ENCODE data around the gene DOK7. TPM values are rescaled to one million over a fixed set of nuclear protein-coding genes. Genes with fewer than 3 reads are reported as not detected.

Gene DOK7
- total RNA-seq, 1 experiment from 2014 or later = 0.26 TPM

GRCh38 chr4:3446631-3447320, 16.3 kb upstream of the DOK7 start:
- H2BK15ac ChIP-seq (ENCODE audit: low read depth, low read length) = no peak overlapping the region
- no peaks in the 10 kb centered on the region; a peak in 1 of 5 replicates for H3K9me3 Mint-ChIP-seq
- H4K20me1 ChIP-seq (ENCODE audit: control insufficient read depth, insufficient read depth, insufficient read length) = no peaks in the 10 kb centered on the region
- no peak overlapping the region for H3K18ac ChIP-seq (ENCODE audit: insufficient read length, low read depth, low read length)
- no peak overlapping the region for H3K27ac Mint-ChIP-seq
- no peak overlapping the region for H3K56ac ChIP-seq (ENCODE audit: insufficient read length, low read depth, low read length)
- no peak overlapping the region for H3K9ac ChIP-seq (ENCODE audit: extremely low read depth, insufficient read length, low read length)
- TF ChIP-seq, protein P1, sequence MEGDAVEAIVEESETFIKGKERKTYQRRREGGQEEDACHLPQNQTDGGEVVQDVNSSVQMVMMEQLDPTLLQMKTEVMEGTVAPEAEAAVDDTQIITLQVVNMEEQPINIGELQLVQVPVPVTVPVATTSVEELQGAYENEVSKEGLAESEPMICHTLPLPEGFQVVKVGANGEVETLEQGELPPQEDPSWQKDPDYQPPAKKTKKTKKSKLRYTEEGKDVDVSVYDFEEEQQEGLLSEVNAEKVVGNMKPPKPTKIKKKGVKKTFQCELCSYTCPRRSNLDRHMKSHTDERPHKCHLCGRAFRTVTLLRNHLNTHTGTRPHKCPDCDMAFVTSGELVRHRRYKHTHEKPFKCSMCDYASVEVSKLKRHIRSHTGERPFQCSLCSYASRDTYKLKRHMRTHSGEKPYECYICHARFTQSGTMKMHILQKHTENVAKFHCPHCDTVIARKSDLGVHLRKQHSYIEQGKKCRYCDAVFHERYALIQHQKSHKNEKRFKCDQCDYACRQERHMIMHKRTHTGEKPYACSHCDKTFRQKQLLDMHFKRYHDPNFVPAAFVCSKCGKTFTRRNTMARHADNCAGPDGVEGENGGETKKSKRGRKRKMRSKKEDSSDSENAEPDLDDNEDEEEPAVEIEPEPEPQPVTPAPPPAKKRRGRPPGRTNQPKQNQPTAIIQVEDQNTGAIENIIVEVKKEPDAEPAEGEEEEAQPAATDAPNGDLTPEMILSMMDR (conservative IDR thresholded peaks at IDR 0.05) = no peak
- H3K79me1 ChIP-seq (ENCODE audit: insufficient read depth, low read depth, low read length, poor library complexity, severe bottlenecking) = no peaks in the 10 kb centered on the region
- H3K9me3 ChIP-seq (ENCODE audit: control insufficient read depth, low read depth, low read length) = no peaks in the 10 kb centered on the region
- no peak overlapping the region for H3K4me3 Mint-ChIP-seq
- H2BK5ac ChIP-seq (ENCODE audit: insufficient read length, low read length) = no peak overlapping the region
- no peaks in the 10 kb centered on the region for H3K4me1 Mint-ChIP-seq
- H3K4me2 ChIP-seq (ENCODE audit: insufficient read depth, insufficient read length, low read length) = no peak overlapping the region
- no peak overlapping the region for H4K8ac ChIP-seq (replicated peaks; ENCODE audit: insufficient read length, low read depth, low read length)
- H3K4me1 ChIP-seq (ENCODE audit: insufficient read depth, low read length) = no peaks in the 10 kb centered on the region
- H3K27me3 ChIP-seq (ENCODE audit: insufficient read depth, low read length) = no peaks in the 10 kb centered on the region
- H3K23ac ChIP-seq (ENCODE audit: insufficient read length, low read depth, low read length) = no peak overlapping the region
- H3K14ac ChIP-seq (ENCODE audit: insufficient read depth, low read length) = no peak overlapping the region
- no peak overlapping the region for H2BK120ac ChIP-seq (ENCODE audit: low read depth, low read length, poor library complexity, severe bottlenecking)
- H4K5ac ChIP-seq (ENCODE audit: insufficient read length, low read depth, low read length) = no peak overlapping the region
- no peak overlapping the region for H3K27ac ChIP-seq (ENCODE audit: insufficient read length, low read depth, low read length)
- no CpG with 5 or more reads among the region's 22 CpGs for WGBS (ENCODE audit: extremely low coverage, insufficient read length, low lambda C conversion rate)
- H3K23me2 ChIP-seq (ENCODE audit: insufficient read length, low read depth, low read length, poor library complexity, severe bottlenecking) = no peaks in the 10 kb centered on the region
- no peak overlapping the region for H3K4ac ChIP-seq (ENCODE audit: low read depth, low read length)
- no peaks in the 10 kb centered on the region for H3K36me3 Mint-ChIP-seq (ENCODE audit: insufficient read depth in 1 of 3, low read depth in 3 of 3)
- H2AFZ ChIP-seq (ENCODE audit: low read length) = no peak overlapping the region
- H3K27me3 Mint-ChIP-seq (ENCODE audit: low read depth) = peaks cover 13% of the 10 kb centered on the region
- no peak overlapping the region for H4K91ac ChIP-seq (ENCODE audit: insufficient read length, low read depth, low read length)
- no peak overlapping the region for H2BK20ac ChIP-seq (ENCODE audit: low read depth, low read length, poor library complexity, severe bottlenecking)
- no peak overlapping the region for H2AK5ac ChIP-seq (ENCODE audit: insufficient read length, low read length)
- no peak for DNase-seq
- no peaks in the 10 kb centered on the region for H3K79me2 ChIP-seq (ENCODE audit: insufficient read depth, low read length)
- no peak overlapping the region for H3T11ph ChIP-seq (ENCODE audit: low read length)
- no peak overlapping the region for H2BK12ac ChIP-seq (ENCODE audit: insufficient read length, low read depth, low read length)

Data from H9 (cell line).